Stimulated activated CD8-positive, alpha-beta memory T cell treated with anti-CD3 and anti-CD28 coated beads, Interleukin-7, amount 100 ng/mL, for 4 hours (primary cell): ENCODE data around the gene FRMD4B.
A peak's percentile ranks its signal among the peaks of the same experiment; 100 is the strongest.
"Not testable (repeated sequence)": the region's sequence is repeated elsewhere in the genome, so short reads cannot be mapped to it uniquely, and the experiment has no call there.

Source experiments
- DNase-seq, 2 donors: peaks; one replicate each; pipeline ENCODE4 v3.0.0-alpha.2; 2020; ENCODE audit warnings: low read depth in 2 of 2

Gene FRMD4B

GRCh38 chr3:69244039-69244438, 141.8 kb downstream of the FRMD4B start:
- DNase-seq = no peak

DNA sequence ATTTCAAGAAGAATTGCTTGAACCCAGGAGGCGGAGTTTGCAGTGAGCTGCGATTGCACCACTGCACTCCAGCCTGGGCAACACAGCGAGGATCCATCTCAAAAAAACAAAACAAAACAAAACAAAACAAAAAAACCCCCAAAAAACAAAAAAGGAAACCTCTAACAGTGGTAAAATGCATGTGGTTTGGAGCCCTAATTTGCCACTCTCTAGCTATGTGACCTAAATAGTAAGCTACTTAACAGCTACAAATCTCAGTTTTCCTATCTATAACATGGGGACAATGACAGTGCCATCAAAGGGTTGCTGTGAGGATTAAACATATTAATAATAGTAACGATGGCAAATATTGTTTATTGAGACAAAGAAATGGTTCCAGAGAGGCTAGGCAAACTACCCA, 144.1 kb downstream of the FRMD4B start:
- DNase-seq = no peak

GRCh38 chr3:69240651-69241568, 145.0 kb downstream of the FRMD4B start:
- DNase-seq = no peak

DNA sequence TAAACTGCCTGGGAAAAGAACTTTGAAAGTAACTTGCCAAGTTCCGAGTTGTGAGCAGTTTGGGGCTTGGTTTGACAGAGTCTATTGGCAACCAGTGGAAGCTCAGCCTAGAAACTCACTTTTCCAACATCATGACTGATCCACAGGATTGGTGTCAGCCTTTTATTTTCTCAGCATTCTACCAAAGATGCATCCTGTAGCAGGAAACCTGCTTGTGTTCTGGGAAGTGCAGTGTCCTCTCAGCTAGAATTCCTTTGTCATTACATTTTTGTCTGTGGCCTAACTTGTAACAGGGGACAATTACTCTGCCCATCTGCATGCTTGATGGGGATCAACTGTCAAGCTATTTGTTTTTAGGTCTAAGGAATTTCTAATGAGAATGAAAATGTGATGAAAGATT, 146.8 kb downstream of the FRMD4B start:
- no peak for DNase-seq

DNA sequence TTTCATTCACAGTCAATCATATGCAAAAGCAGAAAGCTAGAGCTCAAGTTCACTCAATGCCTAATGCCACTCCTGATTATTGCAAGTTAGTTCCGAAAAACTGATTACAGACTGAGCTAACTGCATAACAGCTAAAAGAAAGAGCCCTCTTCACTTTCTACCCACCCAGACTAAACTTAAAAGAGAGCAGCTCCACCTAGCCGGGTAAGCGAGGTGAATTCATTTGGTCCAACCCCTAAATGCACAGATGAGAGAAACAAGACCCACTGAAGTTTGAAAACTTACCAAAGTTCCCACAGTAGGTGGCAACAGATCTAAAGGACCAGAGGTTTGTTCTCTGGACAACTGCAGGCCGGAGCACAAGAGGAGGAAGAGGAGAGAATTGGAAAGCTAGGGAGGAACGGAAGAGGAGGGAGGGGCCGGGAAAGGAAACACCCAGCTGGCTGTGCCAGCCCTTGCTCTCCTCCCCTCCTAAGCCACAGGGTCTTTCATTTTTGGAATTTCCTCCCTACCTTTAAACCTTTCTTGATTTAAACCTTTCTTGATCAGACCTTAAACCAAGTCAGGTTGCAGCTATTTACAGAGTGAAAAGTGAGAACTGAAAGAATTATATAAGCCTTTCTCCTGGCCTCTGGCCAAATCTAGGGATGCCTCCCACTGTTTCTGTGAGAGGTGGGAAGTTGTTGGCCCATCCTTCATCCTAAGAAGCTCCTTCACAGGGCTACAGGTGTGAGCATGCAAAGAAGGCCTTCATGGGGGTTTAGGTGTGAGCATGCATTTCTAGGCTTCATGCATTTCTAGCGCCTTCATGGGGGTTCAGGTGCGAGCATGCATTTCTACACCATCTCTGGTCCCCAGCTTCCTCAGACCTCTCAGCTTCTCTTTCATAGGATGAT, 148.8 kb downstream of the FRMD4B start:
- DNase-seq = no peak

DNA sequence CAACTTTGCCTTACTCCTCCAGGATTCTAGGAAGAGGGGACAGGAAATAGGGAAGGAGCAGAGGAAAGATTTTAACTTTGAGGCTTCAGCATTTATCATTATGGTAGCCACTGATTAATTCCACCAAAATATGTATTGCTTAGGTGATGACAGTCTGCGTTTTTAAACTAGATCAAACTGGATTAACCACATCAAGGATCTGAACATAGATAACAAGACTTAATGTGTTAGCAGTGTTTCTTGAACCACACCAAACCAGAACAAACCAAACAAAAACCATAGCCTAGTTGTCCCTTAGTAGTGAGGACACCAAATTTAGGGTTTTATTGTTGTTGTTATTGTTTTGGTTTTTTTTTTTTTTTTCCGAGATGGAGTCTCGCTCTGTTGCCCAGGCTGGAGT, 150.0 kb downstream of the FRMD4B start:
- DNase-seq = no peak

- DNase-seq = not testable (repeated sequence)
Observed at GRCh38 chr3:69235227-69235626, 150.7 kb downstream of the FRMD4B start.

DNA sequence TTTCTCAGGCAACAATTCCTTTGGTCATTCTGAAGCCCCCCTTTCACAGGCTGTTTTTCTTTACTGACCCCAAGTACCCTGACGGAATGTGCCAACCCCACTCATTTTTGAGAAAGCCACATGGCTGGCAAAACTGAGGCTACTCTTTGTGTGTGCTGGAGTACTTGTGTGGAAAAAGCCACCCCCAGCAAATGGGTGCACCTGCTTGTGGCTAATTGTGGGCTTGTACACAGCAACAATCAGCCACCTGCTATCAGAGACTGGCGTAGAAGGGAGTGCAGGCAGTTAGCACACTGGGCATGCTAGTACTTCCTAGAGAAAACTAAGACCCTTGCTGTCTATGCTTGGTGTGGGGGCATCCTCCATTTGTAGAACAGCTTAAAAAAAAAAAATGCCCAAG, 153.4 kb downstream of the FRMD4B start:
- no peak for DNase-seq

DNA sequence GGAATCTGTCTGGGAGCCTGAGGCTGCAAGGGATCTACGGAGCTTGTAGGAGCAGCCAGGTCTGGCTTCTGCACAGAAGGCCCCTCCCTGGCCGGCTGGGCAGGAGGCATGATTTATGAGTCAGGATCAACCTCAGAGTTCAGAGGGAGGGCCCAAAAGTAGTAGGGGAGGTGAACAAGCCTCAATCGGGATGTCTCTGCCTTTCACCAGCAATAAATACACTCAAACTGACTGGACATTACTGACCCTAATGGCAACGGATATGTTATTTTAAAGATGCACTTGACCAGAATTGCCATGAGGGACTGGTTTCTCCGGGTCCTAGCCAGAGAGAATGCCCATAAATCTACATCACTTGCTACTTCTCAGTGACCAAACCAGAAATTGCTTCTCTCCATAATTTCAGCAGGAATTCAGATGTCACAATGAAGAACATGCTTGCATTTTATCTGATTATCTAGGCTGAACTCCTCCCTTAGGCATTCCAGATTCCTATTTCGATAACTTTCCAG, 153.9 kb downstream of the FRMD4B start:
- DNase-seq = no peak

GRCh38 chr3:69226071-69226470, 159.8 kb downstream of the FRMD4B start:
- no peak for DNase-seq

DNA sequence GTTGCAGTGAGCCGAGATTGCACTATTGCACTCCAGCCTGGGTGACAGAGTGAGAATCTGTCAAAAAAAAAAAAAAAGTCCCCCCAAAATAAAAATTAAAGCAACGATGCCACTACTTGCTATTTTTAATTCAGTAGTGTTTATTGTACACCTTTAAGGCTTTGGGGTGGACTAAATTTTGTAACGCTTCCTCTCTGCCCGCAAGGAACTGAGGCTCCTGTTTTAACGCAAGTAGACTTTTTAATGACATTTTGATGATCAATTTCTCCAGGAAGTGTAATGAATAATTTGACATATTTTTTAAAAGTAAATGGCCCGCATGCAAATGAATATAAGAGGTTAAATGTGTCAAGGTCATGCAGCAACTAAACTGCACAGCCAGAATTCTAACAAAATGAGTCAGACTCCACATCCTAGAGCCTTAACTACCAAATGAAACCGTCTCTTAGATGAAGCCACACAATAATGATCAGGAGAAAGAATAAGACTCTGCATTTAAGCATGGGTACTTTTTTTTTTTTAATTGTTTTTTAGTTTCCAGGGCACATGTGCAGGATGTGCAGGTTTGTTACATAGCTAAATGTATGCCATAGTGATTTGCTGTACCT, 166.7 kb downstream of the FRMD4B start:
- no peak for DNase-seq

- no peak for DNase-seq
Observed at GRCh38 chr3:69218079-69218478, 167.8 kb downstream of the FRMD4B start.

- DNase-seq = no peak
Observed at GRCh38 chr3:69216981-69217380, 168.9 kb downstream of the FRMD4B start.

GRCh38 chr3:69214241-69214640, 171.6 kb downstream of the FRMD4B start:
- no peak for DNase-seq

GRCh38 chr3:69212411-69213160, 173.3 kb downstream of the FRMD4B start:
- no peak for DNase-seq

DNA sequence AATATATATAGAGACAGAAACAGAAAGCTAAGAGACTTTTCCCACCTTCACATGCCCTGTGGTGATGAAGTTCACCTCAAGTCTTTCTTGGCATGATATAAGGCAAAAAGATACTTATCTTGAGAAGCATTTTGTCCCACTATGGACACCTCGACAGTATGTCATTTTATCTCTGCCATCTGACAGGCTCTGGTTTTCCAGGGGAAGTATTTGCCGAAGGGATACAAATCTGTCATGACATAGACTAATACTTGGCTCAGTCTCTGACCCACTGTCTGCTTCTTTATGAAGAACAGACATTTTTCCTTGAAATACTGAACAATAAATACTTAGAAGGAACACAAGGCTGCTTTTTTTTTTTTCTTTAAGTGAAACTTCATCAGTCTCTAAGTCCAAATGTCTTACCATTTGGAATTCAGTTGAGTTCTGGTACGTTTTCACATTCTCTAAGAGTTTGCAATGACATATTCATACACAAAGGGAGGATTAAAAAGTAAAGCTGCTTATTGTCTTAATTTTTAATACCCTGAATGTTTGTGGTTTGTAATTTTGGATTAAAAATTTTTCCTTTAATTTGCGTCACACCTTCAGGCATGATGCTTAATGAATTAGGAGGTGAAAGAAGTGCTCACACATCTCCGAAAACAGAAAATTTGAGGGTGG, 175.7 kb downstream of the FRMD4B start:
- DNase-seq = no peak

- DNase-seq = no peak
Observed at GRCh38 chr3:69209413-69209812, 176.5 kb downstream of the FRMD4B start.

- DNase-seq = no peak
Observed at GRCh38 chr3:69207031-69207430, 178.9 kb downstream of the FRMD4B start.

DNA sequence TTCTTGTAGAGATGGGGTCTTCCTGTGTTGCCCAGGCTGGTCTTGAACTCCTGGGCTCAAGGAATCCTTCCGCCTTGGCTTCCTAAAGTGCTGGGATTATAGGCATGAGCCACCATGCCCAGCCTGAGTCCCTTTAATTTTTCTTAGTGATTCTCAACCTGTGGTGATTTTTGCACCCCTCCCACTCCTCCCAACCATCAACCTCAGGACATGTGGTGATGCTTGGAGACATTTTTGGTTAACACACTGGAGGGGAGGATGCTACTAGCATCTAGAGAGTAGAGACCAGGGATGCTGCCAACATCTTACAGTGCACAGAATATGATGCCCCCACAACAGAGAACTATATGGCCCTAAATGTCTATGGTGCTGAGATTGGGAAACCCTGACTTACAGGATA, 180.5 kb downstream of the FRMD4B start:
- no peak for DNase-seq

DNA sequence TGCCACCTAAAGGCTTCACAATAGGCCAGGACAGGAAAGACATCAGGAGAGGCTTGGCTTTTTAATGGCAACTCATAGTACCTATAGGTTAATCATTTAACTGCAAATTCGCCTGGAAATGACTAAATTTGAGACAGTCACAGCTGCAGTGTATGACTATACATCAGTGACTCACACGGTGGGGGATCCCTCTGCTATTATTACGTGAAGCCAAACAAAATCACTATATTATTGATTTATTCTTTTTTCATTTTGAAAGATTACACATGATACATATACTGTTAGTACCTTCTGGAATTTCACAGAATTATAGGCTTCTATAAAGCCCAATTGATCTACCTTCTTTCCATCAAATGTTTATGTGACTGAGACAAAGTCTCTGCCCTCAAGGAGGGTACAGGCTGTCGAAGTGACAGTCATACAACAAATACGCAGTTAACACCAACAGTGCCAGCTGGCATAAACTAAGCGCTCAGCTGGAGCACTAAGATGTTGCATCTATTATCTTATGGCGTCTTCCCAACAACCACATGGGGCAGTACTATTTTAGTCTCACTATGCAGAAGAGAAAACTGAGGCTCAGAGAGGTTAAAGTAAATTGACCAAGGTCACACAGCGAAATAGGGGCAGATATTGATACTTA, 181.5 kb downstream of the FRMD4B start:
- DNase-seq = peak in 1 of 2 donors; percentile 21
